Astrocyte of the cerebellum (primary cell): ENCODE measurements around the gene CUZD1.

Experiments used
- DNase-seq: peaks from one replicate; pipeline ENCODE4 v3.0.0-alpha.2; 2011; ENCODE audit warnings: low read depth
- H3K4me3 ChIP-seq: 2 replicates; pipeline ENCODE4 v1.5.1; 2011; ENCODE audit warnings: mild to moderate bottlenecking, low read depth, low read length, moderate library complexity
- in situ Hi-C: cut with HindIII; loops from 2 replicates; pipeline ENCODE4 v1.10.0; 2017; ENCODE audit warnings: low sequenced_read_pairs
- TF ChIP-seq, protein P1 (sequence below): IDR thresholded peaks from 2 replicates; pipeline ENCODE4 v1.5.1; 2012; ENCODE audit warnings: low read length, low read depth, moderate library complexity, mild to moderate bottlenecking; ENCODE audit errors: missing control alignments

CUZD1 gene

DNA sequence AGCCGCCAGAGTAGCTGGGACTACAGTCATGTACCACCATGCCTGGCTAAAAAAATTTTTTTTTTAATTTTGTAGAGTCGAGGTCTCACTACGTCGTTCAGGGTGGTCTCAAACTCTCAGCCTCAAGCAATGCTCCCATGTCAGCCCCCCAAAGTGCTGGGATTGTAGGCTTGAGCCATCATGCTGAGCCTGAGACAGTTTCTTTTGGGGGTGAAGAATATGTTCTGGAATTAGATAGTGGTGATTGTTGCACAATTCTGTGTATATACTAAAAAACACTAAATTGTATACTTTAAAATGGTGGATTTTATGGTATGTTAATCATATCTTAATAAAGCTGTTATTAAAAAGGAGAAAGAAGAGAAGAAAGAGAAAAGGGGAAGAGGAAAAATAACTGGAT lies 1.5 kb downstream of the CUZD1 start:
- in situ Hi-C loops: no loop called here
- no peak overlapping the region for H3K4me3 ChIP-seq
- TF ChIP-seq, protein P1, sequence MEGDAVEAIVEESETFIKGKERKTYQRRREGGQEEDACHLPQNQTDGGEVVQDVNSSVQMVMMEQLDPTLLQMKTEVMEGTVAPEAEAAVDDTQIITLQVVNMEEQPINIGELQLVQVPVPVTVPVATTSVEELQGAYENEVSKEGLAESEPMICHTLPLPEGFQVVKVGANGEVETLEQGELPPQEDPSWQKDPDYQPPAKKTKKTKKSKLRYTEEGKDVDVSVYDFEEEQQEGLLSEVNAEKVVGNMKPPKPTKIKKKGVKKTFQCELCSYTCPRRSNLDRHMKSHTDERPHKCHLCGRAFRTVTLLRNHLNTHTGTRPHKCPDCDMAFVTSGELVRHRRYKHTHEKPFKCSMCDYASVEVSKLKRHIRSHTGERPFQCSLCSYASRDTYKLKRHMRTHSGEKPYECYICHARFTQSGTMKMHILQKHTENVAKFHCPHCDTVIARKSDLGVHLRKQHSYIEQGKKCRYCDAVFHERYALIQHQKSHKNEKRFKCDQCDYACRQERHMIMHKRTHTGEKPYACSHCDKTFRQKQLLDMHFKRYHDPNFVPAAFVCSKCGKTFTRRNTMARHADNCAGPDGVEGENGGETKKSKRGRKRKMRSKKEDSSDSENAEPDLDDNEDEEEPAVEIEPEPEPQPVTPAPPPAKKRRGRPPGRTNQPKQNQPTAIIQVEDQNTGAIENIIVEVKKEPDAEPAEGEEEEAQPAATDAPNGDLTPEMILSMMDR: no peak
- DNase-seq: no peak

DNA sequence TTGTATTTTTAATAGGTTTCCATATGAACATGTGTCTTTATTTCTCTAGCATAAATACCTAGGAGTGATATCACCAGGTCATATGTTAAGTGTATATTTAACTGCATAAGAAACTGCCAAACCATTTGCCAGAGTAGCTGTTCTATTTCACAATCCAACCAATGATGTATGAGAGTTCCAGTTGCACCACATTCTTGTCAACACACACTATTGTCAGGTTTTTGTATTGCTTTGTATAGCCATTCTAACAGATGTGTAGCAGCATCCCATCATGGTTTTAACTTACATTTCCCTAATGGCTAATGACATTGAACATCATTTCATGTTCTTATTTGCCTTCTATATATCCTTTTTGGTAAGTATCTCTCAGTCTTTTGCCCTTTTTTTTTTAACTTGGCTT lies 4.1 kb downstream of the CUZD1 start:
- no peak overlapping the region for H3K4me3 ChIP-seq
- TF ChIP-seq, protein P1: no peak
- in situ Hi-C loops: no loop called here
- no peak for DNase-seq

DNA sequence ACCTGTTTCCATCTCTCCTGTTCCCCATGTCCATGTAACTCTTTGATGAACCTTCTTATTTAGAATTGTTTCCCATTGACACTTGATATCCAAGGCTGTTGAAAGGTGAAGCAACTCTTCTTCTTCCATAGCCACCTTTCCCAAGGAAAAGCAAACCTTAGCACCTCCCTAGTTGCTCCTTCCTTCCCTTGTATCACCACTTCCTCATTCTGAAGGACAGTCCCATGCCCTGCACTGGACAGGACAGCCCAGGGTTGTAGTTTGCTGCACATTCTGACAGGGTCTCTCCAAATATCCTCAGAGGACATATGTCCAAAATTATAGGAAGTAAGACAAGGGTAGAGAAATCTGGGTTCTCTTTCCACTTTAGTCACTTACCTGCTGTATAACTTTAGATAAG lies 6.2 kb downstream of the CUZD1 start:
- DNase-seq: no peak
- H3K4me3 ChIP-seq: no peak overlapping the region
- in situ Hi-C loops: no loop called here
- TF ChIP-seq, protein P1: no peak

DNA sequence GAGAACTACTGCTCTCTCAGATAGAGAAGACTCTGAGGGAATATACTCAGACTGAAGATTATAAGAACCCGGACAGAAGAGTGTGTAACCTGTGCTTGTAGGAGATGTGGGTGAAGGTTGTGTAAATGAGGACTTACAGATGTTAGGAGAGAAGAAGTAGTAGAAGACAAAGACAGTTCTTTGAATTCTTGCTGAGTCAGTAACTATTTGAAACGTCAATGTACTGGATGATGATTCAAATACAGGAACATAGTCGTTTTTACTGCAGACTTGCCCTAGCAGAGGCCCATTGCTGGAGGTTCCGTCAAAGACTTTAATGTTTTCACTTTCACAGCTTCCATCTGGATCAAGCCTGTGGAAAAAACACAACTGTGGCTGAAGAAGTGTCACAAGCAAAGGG lies 6.8 kb downstream of the CUZD1 start:
- TF ChIP-seq, protein P1: no peak
- in situ Hi-C loops: no loop called here
- no peak overlapping the region for H3K4me3 ChIP-seq
- no peak for DNase-seq

DNA sequence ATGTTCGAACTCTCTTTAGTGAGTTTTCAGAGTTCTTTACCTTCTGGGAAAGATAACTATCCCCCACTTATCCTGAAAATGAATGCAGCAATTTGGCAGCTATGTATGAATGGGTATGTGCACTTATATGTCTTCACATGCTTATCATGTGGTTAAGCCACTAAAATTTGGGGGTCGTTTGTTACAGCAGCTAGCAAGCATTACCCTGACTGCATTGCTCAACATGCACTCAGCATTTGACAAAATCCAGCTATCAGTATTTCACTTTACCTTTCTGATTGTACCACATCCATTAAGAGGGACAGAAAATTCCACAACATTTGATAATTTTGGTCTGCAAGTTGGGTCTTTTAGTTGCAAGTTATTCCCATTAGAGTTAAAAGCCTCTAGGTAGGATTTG lies 9.7 kb downstream of the CUZD1 start:
- DNase-seq: no peak
- H3K4me3 ChIP-seq: no peak overlapping the region
- TF ChIP-seq, protein P1: no peak
- in situ Hi-C loops: no loop called here

DNA sequence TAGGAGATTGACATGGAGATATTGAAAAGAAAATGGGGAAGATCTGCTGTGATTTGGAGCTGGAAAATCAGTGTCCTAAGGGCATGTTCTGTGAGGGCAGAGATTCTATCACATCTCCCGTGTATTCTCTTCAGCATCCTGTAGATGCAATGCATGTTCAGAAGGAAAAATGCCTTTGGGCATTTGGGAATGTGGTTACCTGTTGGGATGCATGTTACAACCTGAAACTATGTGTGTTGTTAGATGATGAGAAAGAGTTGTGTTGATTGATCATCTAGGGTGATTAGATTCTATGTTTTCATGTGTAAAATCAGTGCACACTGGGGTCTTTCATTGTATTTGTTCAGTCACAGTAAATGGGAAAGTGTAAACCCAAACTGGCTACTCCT lies 14.7 kb downstream of the CUZD1 start:
- TF ChIP-seq, protein P1: no peak
- no peak for DNase-seq
- H3K4me3 ChIP-seq: no peak overlapping the region
- in situ Hi-C loops: no loop called here
